HCT116 (cell line): Measurements from ENCODE around the gene WDPCP.
"Not testable (repeated sequence)": the region's sequence is repeated elsewhere in the genome, so short reads cannot be mapped to it uniquely, and the experiment has no call there.

Experiments
- CTCF ChIP-seq, 3 experiments: fragments of 200-600 bp in 1 of 3; sonication (generic) in 1 of 3; IDR thresholded peaks in 2 of 3; conservative IDR thresholded peaks in 1 of 3; 2 replicates each; pipeline ENCODE4 v1.5.1; 2012 to 2017; ENCODE audit warnings: low read depth in 2 of 3, low read length in 2 of 3, antibody characterized with exemption in 1 of 3, borderline replicate concordance in 1 of 3, control low read depth in 1 of 3, mild to moderate bottlenecking in 1 of 3, mixed read lengths in 1 of 3, mixed run types in 1 of 3, moderate library complexity in 1 of 3; ENCODE audit not compliant: insufficient read depth in 1 of 3
- ELF1 ChIP-seq: IDR thresholded peaks from 2 replicates; pipeline ENCODE4 v1.6.1; 2012; ENCODE audit warnings: low read depth, borderline replicate concordance
- EZH2 ChIP-seq: fragments of 200-600 bp; sonication (generic); IDR thresholded peaks from 2 replicates; pipeline ENCODE4 v1.6.1; 2017; ENCODE audit warnings: antibody characterized with exemption, mixed run types
- JUND ChIP-seq: IDR thresholded peaks from 2 replicates; pipeline ENCODE4 v1.6.1; 2012
- POLR2A ChIP-seq: IDR thresholded peaks from 2 replicates; pipeline ENCODE4 v1.7.0; 2011; ENCODE audit warnings: borderline replicate concordance; ENCODE audit not compliant: insufficient read depth, insufficient read length; ENCODE audit errors: extremely low read depth
- POLR2AphosphoS5 ChIP-seq: IDR thresholded peaks from 2 replicates; pipeline ENCODE4 v1.6.1; 2011; ENCODE audit warnings: mild to moderate bottlenecking, low read depth, low read length, moderate library complexity
- SIN3A ChIP-seq: IDR thresholded peaks from 2 replicates; pipeline ENCODE4 v1.6.1; 2012; ENCODE audit warnings: low read depth
- YY1 ChIP-seq: IDR thresholded peaks from 2 replicates; pipeline ENCODE4 v1.6.1; 2011; ENCODE audit warnings: low read length, low read depth, moderate library complexity, mild to moderate bottlenecking; ENCODE audit not compliant: insufficient replicate concordance; ENCODE audit errors: extremely low read depth
- TF ChIP-seq, protein P1 (sequence below): IDR thresholded peaks from 2 replicates; pipeline ENCODE4 v1.6.1; 2011; ENCODE audit warnings: mild to moderate bottlenecking, low read length, moderate library complexity; ENCODE audit not compliant: insufficient replicate concordance; ENCODE audit errors: extremely low read depth

DNA sequence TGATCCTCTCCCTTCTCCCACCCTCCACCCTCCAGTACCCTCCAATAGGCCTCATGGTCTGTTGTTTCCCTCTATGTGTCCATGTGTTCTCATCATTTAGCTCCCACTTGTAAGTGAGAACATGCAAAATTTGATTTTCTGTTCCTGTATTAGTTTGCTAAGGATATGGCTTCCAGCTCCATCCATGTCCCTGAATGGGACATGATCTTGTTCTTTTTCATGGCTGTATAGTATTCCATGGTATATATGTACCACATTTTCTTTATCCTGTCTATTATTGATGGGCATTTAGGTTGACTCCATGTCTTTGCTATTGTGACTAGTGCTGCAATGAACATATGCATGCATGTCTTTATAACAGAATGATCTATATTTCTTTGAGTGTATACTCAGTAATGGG is 451.6 kb downstream of the WDPCP start:
- not testable (repeated sequence) for TF ChIP-seq EZH2; CTCF (IDR thresholded peaks at IDR 0.05 in 2 of 3, conservative IDR thresholded peaks at IDR 0.05 in 1 of 3; ENCODE audit: borderline replicate concordance in 1 of 3, insufficient read depth in 1 of 3, low read depth in 2 of 3, low read length in 2 of 3); POLR2A; SIN3A; ELF1; POLR2AphosphoS5; YY1; JUND
- TF ChIP-seq, protein P1, sequence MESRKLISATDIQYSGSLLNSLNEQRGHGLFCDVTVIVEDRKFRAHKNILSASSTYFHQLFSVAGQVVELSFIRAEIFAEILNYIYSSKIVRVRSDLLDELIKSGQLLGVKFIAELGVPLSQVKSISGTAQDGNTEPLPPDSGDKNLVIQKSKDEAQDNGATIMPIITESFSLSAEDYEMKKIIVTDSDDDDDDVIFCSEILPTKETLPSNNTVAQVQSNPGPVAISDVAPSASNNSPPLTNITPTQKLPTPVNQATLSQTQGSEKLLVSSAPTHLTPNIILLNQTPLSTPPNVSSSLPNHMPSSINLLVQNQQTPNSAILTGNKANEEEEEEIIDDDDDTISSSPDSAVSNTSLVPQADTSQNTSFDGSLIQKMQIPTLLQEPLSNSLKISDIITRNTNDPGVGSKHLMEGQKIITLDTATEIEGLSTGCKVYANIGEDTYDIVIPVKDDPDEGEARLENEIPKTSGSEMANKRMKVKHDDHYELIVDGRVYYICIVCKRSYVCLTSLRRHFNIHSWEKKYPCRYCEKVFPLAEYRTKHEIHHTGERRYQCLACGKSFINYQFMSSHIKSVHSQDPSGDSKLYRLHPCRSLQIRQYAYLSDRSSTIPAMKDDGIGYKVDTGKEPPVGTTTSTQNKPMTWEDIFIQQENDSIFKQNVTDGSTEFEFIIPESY: not testable (repeated sequence)
